HG03095 (cell line): Measurements from ENCODE around the gene PRKG1.

Experiments used
- ATAC-seq: cut with Tn5 transposase; IDR thresholded peaks from one replicate; pipeline ENCODE4 v1.9.1; 2021; ENCODE audit warnings: moderate library complexity; ENCODE audit not compliant: unreplicated experiment

Gene PRKG1

GRCh38 chr10:51896849-51897248, 822.6 kb downstream of the PRKG1 start:
- no peak for ATAC-seq

DNA sequence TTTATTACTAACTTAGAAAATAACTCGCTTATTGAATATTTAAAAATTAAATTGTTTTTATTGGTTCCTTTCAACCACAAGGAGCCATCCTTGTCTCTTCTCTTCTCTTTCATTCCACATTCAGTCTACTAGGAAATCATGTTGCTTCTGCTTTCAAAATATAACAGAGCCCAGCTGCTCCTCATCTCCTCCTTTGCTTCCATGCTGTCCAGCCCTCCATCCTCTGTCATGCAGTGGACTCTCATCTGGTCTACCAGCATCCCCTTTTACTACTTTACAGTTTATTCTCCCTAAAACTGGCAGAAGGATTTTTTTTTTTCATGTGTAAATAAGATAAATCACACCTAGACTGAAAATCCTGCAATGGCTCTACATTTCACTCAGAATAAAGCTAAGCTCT, 823.3 kb downstream of the PRKG1 start:
- ATAC-seq, result no peak

DNA sequence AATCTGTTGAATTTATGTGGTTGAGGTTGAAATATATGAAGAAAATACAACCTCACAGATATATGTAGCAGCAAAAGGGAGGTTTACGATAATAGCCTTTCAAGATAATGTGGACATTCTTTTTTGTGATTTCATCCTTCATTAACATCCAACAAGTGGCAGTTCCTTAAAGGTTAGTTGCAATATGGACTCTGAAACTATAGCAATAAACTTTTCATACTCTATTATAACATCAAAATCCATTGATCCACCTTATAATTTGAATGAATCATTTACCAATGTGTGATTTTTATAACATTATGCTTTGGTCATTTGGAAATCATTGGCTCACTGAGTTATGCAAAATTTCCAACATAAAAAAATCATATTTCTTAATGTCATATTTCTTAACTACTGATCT, 825.9 kb downstream of the PRKG1 start:
- ATAC-seq, result no peak

DNA sequence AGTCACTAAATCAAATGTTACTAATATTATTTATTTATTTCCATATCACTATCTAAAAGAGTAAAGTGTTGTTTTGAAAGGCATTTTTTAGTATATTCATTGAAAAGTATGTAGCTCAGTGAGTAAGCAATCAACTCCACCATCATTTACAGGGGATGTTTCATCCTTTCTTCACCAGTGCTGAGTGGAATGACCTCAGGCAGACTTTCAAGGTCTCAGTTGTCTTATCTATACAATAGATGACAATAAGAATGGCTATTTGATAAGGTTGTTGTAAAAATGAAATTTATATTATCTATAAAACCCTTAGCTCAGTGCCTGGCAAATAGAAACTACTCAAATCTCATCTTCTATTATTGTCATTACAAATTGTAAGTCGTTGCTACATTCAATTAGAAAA, 829.4 kb downstream of the PRKG1 start:
- no peak for ATAC-seq

GRCh38 chr10:51905032-51905431, 830.7 kb downstream of the PRKG1 start:
- ATAC-seq, result no peak

- no peak for ATAC-seq
These were observed 833.1 kb downstream of the PRKG1 start for GRCh38 chr10:51907361-51907760.

DNA sequence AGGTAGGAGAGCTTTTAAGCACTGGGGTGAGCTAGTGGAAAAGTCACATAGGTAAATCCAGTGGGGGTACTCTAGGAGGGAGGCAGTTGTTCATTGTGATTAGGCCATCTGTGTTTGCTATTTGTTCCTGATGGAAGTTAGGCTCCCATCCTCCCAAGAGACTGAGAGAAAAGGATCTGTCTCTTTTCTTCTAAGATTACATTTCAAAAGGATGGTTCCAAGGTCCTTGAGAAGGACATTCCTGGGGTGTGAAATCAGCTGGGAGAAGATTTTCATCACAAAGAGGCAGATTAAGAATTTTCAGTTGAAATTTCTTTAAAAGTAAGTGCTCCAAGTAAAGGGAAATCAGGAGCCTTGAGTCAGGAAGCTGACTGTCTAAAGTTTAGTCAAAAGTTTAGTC, 835.9 kb downstream of the PRKG1 start:
- no peak for ATAC-seq

DNA sequence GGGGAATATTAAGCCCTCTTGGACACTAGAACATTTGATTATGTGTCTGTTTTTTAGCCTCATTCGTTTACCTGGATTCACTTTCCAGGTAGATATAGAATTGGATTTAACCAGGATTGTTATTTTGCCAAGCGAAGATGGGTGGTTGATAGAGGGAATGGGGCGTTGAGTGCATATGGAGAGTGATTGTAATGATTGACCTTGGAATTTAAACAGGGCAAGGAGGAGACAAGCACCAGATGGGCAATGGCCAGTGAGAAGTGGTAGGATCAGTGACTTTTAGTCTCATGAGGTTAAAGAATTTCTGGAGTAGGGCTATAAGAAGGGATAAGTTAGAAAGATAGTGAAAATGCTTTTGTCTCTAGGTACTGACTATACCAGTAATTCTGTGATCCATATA, 836.3 kb downstream of the PRKG1 start:
- no peak for ATAC-seq

GRCh38 chr10:51911723-51912122, 837.4 kb downstream of the PRKG1 start:
- no peak for ATAC-seq

- ATAC-seq, result no peak
These were observed 840.8 kb downstream of the PRKG1 start for GRCh38 chr10:51915031-51915542.

- ATAC-seq, result no peak
These were observed 844.2 kb downstream of the PRKG1 start for GRCh38 chr10:51918440-51918839.

- ATAC-seq, result no peak
These were observed 844.6 kb downstream of the PRKG1 start for GRCh38 chr10:51918884-51919325.

DNA sequence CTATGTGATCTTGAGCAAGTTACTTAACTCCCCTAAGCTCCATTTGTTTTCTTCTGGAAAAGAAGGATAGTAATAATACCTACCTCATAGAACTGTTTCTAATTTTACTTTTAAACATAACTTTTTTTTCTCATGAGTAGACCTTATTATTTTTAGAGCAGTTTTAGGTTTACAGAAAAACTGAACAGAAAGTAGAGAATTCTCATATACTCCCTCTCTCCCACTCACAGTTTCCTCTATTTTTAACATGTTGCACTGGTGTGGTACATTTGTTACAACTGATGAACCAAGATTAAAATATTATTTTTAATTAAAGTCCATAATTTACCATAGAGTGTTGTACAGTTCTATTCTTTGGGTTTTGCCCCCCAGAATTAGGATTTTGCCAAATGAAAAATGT, 846.4 kb downstream of the PRKG1 start:
- ATAC-seq, result no peak

DNA sequence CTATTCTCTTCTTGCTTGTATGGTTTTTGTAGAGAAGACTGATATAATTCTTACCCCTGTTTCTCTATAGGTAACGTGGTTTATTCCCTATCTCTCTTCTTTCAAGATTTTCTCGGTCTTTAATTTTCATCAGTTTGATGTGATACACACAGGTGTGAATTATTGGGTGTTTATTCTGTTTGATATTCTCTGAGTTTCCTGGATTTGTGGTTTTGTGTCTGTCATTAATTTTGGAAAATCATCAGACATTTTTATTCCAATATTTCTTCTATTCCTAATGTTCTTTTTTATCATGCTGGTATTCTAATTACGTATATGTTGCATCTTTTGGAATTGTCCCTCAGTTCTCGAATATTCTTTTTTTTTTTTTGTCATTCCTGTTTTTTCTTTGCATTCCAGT, 850.1 kb downstream of the PRKG1 start:
- no peak for ATAC-seq

- ATAC-seq, result no peak
These were observed 852.0 kb downstream of the PRKG1 start for GRCh38 chr10:51926337-51926736.

GRCh38 chr10:51928162-51928561, 853.9 kb downstream of the PRKG1 start:
- no peak for ATAC-seq

- ATAC-seq, result no peak
These were observed 858.2 kb downstream of the PRKG1 start for GRCh38 chr10:51932530-51932929.

DNA sequence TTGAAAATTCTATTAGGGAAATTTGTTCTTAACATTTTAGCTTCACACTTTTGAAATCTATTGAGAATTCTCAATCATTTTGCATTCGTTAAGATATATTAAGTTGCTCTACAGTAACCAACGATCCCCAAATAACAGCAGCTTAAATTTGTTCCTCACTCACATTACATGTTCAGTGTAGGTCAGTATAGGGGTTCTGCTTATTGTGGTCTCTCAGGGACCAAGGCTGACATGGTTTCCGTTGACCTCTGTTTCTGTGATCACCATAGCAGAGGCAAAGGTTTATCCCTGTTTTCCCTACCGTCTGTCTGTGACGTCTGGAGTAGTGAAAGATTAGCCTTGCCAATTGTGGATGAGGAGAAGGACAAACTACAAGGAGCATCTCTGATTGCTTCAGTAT, 860.1 kb downstream of the PRKG1 start:
- ATAC-seq, result no peak

- no peak for ATAC-seq
These were observed 861.1 kb downstream of the PRKG1 start for GRCh38 chr10:51935341-51935740.

GRCh38 chr10:51937308-51938140, 863.2 kb downstream of the PRKG1 start:
- no peak for ATAC-seq

DNA sequence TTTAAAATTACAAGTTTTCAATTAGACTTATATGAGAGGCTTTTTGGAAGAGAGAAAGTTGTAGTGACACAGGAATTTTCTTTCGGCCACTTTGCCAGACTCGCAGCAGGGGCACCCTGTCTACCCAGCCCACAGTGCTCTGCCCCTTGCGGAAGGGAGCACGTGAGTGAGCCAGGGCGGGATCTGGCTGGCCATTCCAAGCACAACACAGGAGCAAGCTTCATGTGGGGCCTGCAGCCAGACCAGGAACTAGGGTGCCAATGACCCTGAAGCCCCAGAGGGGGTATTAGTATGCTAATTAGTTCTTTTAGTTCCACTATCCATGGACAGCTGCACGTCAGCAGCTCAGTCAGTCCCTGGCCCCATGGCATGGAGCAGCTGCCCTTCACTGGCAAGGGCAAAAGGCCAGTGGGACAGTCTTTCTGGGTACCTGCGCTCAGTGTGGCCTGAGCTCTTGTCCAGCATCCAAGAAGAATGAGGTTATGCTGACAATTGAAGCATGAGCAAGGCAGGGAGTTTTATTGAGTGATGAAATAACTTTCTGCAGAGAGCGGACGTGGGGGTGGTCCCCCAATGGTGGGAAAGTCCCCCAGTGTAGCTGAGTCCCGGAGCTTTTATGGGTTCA, 876.2 kb downstream of the PRKG1 start:
- no peak for ATAC-seq

- ATAC-seq, result no peak
These were observed 876.8 kb downstream of the PRKG1 start for GRCh38 chr10:51950996-51951555.
